Vagina (tissue), 2 donors: ENCODE measurements around the gene EXOC2. TPM values are rescaled to one million over a fixed set of nuclear protein-coding genes. Genes with fewer than 3 reads are reported as not detected.
"Not testable (repeated sequence)": the region's sequence is repeated elsewhere in the genome, so short reads cannot be mapped to it uniquely, and the experiment has no call there.

Experiments
- DNase-seq, 2 donors: peaks; one replicate each; pipeline ENCODE4 v3.0.0-alpha.2; 2017; ENCODE audit errors: extremely low spot score in 2 of 2
- H3K27ac ChIP-seq: fragments of 200-600 bp; sonication (generic); one replicate; pipeline ENCODE4 v1.5.1; 2019
- H3K27me3 ChIP-seq: fragments of 200-600 bp; sonication (generic); one replicate; pipeline ENCODE4 v1.5.1; 2019
- H3K36me3 ChIP-seq, 2 donors: fragments of 200-600 bp; sonication (generic); one replicate each; pipeline ENCODE4 v1.5.1; 2017 to 2019
- H3K4me1 ChIP-seq: fragments of 200-600 bp; sonication (generic); one replicate; pipeline ENCODE4 v1.5.1; 2019
- H3K4me3 ChIP-seq, 2 donors: fragments of 200-600 bp; sonication (generic); 1 replicate in 1 of 2; 2 replicates in 1 of 2; pipeline ENCODE4 v1.5.1; 2016 to 2019
- H3K9me3 ChIP-seq: fragments of 200-600 bp; sonication (generic); one replicate; pipeline ENCODE4 v1.5.1; 2019
- CTCF ChIP-seq, 3 experiments: fragments of 450-650 bp in 2 of 3; fragments of 200-600 bp in 1 of 3; sonication (generic) in 1 of 3; IDR thresholded peaks; one replicate each; pipeline ENCODE4 v1.5.1; 2017 to 2019; ENCODE audit warnings: antibody characterized with exemption in 3 of 3, mild to moderate bottlenecking in 2 of 3, moderate library complexity in 2 of 3
- POLR2A ChIP-seq, 2 donors: fragments of 450-650 bp; IDR thresholded peaks; one replicate each; pipeline ENCODE4 v1.6.1; 2017; ENCODE audit warnings: antibody characterized with exemption in 2 of 2, mild to moderate bottlenecking in 2 of 2, moderate library complexity in 2 of 2
- POLR2AphosphoS5 ChIP-seq, 2 donors: sonication (generic); formaldehyde crosslinking; IDR thresholded peaks; one replicate each; pipeline ENCODE4 v1.9.0; 2017; ENCODE audit warnings: antibody characterized with exemption in 2 of 2, mild to moderate bottlenecking in 2 of 2, low read depth in 1 of 2; ENCODE audit not compliant: insufficient read depth in 1 of 2
- intact Hi-C: fragments of 100-400 bp; cut with DNase I; formaldehyde crosslinking; loops from one replicate; pipeline ENCODE4 v1.15.1; 2023
- total RNA-seq: library from RNA; depleted of rRNA; stranded (reverse); fragments of >200 nt; gene quantifications from one replicate; pipeline ENCODE4 v1.2.3, GENCODE V29; 2016

EXOC2 gene
- total RNA-seq, 1 donor from 2014 or later, result 23.6 TPM

GRCh38 chr6:674956-675355, 18.0 kb downstream of the EXOC2 start:
- Histone ChIP-seq H3K27ac (no peak overlapping the region), H3K4me1 (peaks cover 2% of the 10 kb centered on the region), H3K9me3 (no peaks in the 10 kb centered on the region), H3K4me3 (no peak overlapping the region), H3K27me3 (no peaks in the 10 kb centered on the region), H3K36me3 (no peaks in the 10 kb centered on the region)
- intact Hi-C loops, result no loop called here
- no peak for DNase-seq
- TF ChIP-seq POLR2A (IDR thresholded peaks at IDR 0.05) (no peak), POLR2AphosphoS5 (IDR thresholded peaks at IDR 0.05; ENCODE audit: insufficient read depth in 1 of 2, low read depth in 1 of 2) (no peak), CTCF (IDR thresholded peaks at IDR 0.05) (no peak)

GRCh38 chr6:674406-674805, 18.5 kb downstream of the EXOC2 start:
- H3K27ac ChIP-seq, result no peak overlapping the region
- TF ChIP-seq CTCF (IDR thresholded peaks at IDR 0.05) (no peak), POLR2A (IDR thresholded peaks at IDR 0.05) (no peak), POLR2AphosphoS5 (IDR thresholded peaks at IDR 0.05; ENCODE audit: insufficient read depth in 1 of 2, low read depth in 1 of 2) (no peak)
- no peaks in the 10 kb centered on the region for H3K27me3 ChIP-seq
- intact Hi-C loops, result no loop called here
- H3K4me1 ChIP-seq, result no peaks in the 10 kb centered on the region
- no peaks in the 10 kb centered on the region for H3K9me3 ChIP-seq
- no peak for DNase-seq
- H3K36me3 ChIP-seq, result no peaks in the 10 kb centered on the region
- no peak overlapping the region for H3K4me3 ChIP-seq

GRCh38 chr6:667253-667927, 25.5 kb downstream of the EXOC2 start:
- TF ChIP-seq CTCF (IDR thresholded peaks at IDR 0.05) (no peak), POLR2AphosphoS5 (IDR thresholded peaks at IDR 0.05; ENCODE audit: insufficient read depth in 1 of 2, low read depth in 1 of 2) (no peak), POLR2A (IDR thresholded peaks at IDR 0.05) (no peak)
- Histone ChIP-seq H3K4me3 (no peak overlapping the region), H3K27ac (no peak overlapping the region), H3K36me3 (no peaks in the 10 kb centered on the region), H3K9me3 (no peaks in the 10 kb centered on the region), H3K27me3 (no peaks in the 10 kb centered on the region), H3K4me1 (no peaks in the 10 kb centered on the region)
- DNase-seq, result no peak
- intact Hi-C loops, result no loop called here

- no peak for DNase-seq
- H3K4me1 ChIP-seq, result no peaks in the 10 kb centered on the region
- H3K9me3 ChIP-seq, result no peaks in the 10 kb centered on the region
- H3K4me3 ChIP-seq, result no peak overlapping the region
- TF ChIP-seq POLR2AphosphoS5 (IDR thresholded peaks at IDR 0.05; ENCODE audit: insufficient read depth in 1 of 2, low read depth in 1 of 2) (no peak), CTCF (IDR thresholded peaks at IDR 0.05) (no peak), POLR2A (IDR thresholded peaks at IDR 0.05) (no peak)
- H3K36me3 ChIP-seq, result no peaks in the 10 kb centered on the region
- H3K27ac ChIP-seq, result no peak overlapping the region
- intact Hi-C loops, result no loop called here
- H3K27me3 ChIP-seq, result no peaks in the 10 kb centered on the region
These were observed 27.3 kb downstream of the EXOC2 start for GRCh38 chr6:665403-666267.

GRCh38 chr6:663788-664187, 29.2 kb downstream of the EXOC2 start:
- DNase-seq, intact Hi-C loops, H3K9me3 ChIP-seq: not testable (repeated sequence)

More at GRCh38 chr6:663788-664187, 29.2 kb downstream of the EXOC2 start:
- not testable (repeated sequence) for H3K27me3 ChIP-seq, H3K4me1 ChIP-seq, H3K27ac ChIP-seq, H3K36me3 ChIP-seq, H3K4me3 ChIP-seq
